K562 (cell line): ENCODE results near the gene PPP1R1C. TPM values are rescaled to one million over a fixed set of nuclear protein-coding genes. Genes with fewer than 3 reads are reported as not detected.

ENCODE experiments used
- MAFG ChIP-seq: fragments of 450-650 bp; conservative IDR thresholded peaks from 2 replicates; pipeline ENCODE4 v1.6.1; 2016; ENCODE audit warnings: missing genetic modification characterization, missing compliant biosample characterization
- MED1 ChIP-seq: sonication (generic); formaldehyde crosslinking; IDR thresholded peaks from 2 replicates; pipeline ENCODE4 v1.8.1; 2023; ENCODE audit warnings: missing genetic modification reagents, borderline replicate concordance
- SOX6 ChIP-seq: fragments of 450-650 bp; IDR thresholded peaks from 2 replicates; pipeline ENCODE4 v1.6.1; 2014; ENCODE audit warnings: mild to moderate bottlenecking
- TRIM24 ChIP-seq, 2 experiments: fragments of 450-650 bp; IDR thresholded peaks; 2 replicates each; pipeline ENCODE4 v1.6.1; 2016
- ZNF436 ChIP-seq: fragments of 250-450, 450-650 bp; sonication (Bioruptor Pico); formaldehyde crosslinking; IDR thresholded peaks from 2 replicates; pipeline ENCODE4 v1.7.0; 2020; ENCODE audit warnings: mild to moderate bottlenecking
- polyA plus RNA-seq, 8 experiments: library from polyadenylated mRNA; depleted of rRNA in 4 of 8; stranded (reverse) in 5 of 8; unstranded in 3 of 8; fragments of >200 nt; fragmentation: Nextera tagmentation in 2 of 8; fragmentation: Illumina TruSeq in 1 of 8; extraction: Ambion mirVana in 2 of 8; extraction: Trizol in 1 of 8; gene quantifications; 2 replicates each; pipeline versions ENCODE4 v1.2.1 to v1.2.3, GENCODE V29; 2011 to 2014; ENCODE audit warnings: inconsistent platforms in 1 of 8, missing spikeins in 1 of 8
- total RNA-seq, 7 experiments: library from RNA; depleted of rRNA in 6 of 7; stranded (reverse); fragments of >200 nt in 6 of 7; fragmentation: Illumina TruSeq in 2 of 7; extraction: Trizol in 2 of 7; gene quantifications; 2 replicates each; pipeline versions ENCODE4 v1.2.1 to v1.2.3, GENCODE V29; 2011 to 2021; ENCODE audit warnings: low replicate concordance in 1 of 7
- TF ChIP-seq, protein P1 (sequence below), 2 experiments: fragments of 450-650 bp; IDR thresholded peaks; 2 replicates each; pipeline ENCODE4 v1.6.1; 2018; ENCODE audit warnings: mild to moderate bottlenecking in 2 of 2, low read depth in 1 of 2; ENCODE audit not compliant: partially characterized antibody in 2 of 2

The PPP1R1C gene
- total and polyA plus RNA-seq, 9 of the 15 experiments (the other 6 are each of a cell fraction or from before 2014, with no cell fraction given): 0.09 to 0.64 (median 0.40) TPM; not detected in 2

DNA sequence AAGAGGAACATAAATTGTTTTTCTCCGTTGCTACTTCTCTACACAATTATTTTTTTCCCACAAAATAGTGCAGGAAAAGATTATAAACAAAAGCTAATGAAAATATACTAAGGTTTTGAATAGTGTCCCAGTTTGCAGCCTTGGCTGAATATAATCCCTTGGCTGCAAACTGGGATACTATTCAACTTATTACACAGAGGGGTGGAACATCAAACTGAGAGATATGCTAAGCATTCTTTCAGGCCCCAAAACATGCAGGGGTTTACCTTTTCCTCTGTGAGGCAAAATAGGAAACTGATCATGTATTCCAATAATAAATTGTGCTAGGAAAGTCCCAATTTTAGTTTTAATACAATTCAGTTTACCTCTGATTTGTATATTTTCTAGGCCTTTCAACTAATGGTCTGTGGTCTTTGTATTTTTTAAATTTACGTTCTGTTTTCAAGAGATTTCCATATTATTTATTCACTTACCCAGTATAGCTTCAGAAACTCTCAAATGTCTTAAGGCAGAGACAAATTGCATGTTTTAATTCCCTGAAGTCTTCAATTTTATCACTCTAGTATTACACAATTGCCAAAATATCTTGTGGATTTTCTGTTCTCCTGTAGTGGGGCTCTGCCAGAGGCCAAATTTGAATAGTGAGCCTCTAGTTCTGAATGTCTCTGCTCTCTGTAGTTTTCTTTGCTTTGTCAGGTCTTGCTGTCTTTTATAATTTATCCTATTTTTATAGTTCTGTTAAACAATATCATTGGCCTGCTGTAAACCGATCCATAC is 63.9 kb downstream of the PPP1R1C start (continued):
- TF ChIP-seq, protein P1, sequence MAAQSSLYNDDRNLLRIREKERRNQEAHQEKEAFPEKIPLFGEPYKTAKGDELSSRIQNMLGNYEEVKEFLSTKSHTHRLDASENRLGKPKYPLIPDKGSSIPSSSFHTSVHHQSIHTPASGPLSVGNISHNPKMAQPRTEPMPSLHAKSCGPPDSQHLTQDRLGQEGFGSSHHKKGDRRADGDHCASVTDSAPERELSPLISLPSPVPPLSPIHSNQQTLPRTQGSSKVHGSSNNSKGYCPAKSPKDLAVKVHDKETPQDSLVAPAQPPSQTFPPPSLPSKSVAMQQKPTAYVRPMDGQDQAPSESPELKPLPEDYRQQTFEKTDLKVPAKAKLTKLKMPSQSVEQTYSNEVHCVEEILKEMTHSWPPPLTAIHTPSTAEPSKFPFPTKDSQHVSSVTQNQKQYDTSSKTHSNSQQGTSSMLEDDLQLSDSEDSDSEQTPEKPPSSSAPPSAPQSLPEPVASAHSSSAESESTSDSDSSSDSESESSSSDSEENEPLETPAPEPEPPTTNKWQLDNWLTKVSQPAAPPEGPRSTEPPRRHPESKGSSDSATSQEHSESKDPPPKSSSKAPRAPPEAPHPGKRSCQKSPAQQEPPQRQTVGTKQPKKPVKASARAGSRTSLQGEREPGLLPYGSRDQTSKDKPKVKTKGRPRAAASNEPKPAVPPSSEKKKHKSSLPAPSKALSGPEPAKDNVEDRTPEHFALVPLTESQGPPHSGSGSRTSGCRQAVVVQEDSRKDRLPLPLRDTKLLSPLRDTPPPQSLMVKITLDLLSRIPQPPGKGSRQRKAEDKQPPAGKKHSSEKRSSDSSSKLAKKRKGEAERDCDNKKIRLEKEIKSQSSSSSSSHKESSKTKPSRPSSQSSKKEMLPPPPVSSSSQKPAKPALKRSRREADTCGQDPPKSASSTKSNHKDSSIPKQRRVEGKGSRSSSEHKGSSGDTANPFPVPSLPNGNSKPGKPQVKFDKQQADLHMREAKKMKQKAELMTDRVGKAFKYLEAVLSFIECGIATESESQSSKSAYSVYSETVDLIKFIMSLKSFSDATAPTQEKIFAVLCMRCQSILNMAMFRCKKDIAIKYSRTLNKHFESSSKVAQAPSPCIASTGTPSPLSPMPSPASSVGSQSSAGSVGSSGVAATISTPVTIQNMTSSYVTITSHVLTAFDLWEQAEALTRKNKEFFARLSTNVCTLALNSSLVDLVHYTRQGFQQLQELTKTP (IDR thresholded peaks at IDR 0.05; ENCODE audit: low read depth in 1 of 2, partially characterized antibody in 2 of 2): no peak
- no peak for TF ChIP-seq SOX6
- TF ChIP-seq TRIM24 (IDR thresholded peaks at IDR 0.05): no peak
- no peak for TF ChIP-seq ZNF436 (CRISPR knock-in tag)
- TF ChIP-seq MAFG (tag): no peak
- no peak for TF ChIP-seq MED1 (CRISPR knock-in tag)
